Breast epithelium (tissue), 3 donors: ENCODE results near the gene RAB9A.

ENCODE experiments used
- POLR2A ChIP-seq: fragments of 450-650 bp; IDR thresholded peaks from one replicate; pipeline ENCODE4 v1.6.1; 2016; ENCODE audit warnings: antibody characterized with exemption, mild to moderate bottlenecking, moderate library complexity
- TF ChIP-seq, protein P1 (sequence below), 3 donors: fragments of 450-650 bp; IDR thresholded peaks; one replicate each; pipeline ENCODE4 v1.5.1; 2016 to 2017; ENCODE audit warnings: antibody characterized with exemption in 3 of 3, mild to moderate bottlenecking in 3 of 3, moderate library complexity in 3 of 3

DNA sequence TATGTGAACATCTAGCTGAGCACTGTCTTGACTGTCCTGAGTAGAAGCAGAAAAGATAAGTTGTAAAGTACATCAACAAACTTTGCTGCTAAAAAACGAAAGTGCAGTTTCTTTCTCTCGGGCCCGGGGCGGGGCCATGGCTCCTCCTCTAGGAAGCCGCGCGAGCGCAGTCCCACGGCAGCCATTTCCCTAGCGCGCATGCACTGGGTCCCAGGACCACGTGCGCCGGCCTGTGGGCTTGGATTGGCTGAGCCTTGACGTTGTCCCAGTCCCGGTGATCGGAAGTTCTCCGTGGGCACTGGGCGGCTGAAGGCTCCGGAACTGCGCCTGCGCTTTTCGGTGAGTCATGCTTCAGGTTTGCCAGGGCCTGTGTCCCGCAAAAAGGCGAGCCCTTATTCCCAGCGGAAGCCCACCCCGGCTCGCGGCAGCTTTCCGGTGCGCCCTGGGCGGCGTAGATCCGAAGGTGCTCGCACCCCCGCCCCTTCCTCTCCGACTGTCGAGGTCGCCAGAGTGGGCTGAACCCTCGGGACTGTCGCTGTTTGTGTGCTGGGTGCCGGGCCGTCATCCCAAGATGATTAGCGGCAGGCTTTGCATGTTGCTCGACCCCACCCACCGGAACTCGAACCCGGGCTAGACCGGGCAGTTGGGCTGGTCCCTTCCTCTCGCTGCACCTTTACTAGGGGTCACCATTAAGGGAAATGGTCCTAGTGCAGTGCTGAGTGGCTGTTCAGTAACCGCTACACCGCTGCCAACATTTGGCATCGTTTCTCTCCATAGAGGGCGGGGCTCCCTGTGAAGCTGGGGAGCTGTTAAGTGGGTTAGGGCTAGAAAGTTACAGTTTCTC, 35.9 kb upstream of the RAB9A start, which contains the start of gene TCEANC:
- no peak for TF ChIP-seq POLR2A
- TF ChIP-seq, protein P1, sequence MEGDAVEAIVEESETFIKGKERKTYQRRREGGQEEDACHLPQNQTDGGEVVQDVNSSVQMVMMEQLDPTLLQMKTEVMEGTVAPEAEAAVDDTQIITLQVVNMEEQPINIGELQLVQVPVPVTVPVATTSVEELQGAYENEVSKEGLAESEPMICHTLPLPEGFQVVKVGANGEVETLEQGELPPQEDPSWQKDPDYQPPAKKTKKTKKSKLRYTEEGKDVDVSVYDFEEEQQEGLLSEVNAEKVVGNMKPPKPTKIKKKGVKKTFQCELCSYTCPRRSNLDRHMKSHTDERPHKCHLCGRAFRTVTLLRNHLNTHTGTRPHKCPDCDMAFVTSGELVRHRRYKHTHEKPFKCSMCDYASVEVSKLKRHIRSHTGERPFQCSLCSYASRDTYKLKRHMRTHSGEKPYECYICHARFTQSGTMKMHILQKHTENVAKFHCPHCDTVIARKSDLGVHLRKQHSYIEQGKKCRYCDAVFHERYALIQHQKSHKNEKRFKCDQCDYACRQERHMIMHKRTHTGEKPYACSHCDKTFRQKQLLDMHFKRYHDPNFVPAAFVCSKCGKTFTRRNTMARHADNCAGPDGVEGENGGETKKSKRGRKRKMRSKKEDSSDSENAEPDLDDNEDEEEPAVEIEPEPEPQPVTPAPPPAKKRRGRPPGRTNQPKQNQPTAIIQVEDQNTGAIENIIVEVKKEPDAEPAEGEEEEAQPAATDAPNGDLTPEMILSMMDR (IDR thresholded peaks at IDR 0.05): no peak
